ENCODE measurements around the gene SBF2.

The SBF2 gene

DNA sequence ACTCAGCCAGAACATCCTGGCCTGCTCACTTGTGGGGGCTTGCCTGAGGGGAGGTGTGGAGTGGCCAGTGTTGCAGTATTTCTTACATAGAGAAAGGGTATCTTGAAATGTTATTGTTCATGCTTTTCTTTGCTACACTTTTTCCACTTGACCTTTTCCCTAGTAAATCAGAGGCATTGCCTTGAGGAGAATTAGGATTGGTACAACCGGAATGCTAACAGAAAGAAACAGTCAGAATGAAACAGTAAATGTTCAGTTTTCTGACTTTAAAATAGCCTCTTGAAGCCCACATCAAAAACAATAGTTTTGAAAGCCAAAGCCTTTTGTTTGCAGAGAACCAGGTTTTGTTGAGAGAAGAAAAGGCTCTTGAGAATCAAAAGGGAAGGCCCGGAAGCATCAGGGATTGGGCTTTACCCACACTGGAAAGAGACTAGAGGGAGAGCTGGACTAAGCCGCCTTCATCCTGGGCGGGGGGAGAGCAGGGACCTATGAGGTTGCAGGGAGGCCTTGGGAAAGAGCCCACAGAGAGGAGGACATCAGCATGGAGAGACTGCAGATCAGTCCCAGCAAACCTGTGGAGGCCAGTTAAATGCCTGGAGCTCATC is 23.2 kb upstream of the SBF2 start:
- DNase-seq = no peak

GRCh38 chr11:10315083-10315482 is 21.1 kb upstream of the SBF2 start:
- DNase-seq = no peak

- no peak for DNase-seq
Observed at GRCh38 chr11:10314199-10315072, 20.4 kb upstream of the SBF2 start.

DNA sequence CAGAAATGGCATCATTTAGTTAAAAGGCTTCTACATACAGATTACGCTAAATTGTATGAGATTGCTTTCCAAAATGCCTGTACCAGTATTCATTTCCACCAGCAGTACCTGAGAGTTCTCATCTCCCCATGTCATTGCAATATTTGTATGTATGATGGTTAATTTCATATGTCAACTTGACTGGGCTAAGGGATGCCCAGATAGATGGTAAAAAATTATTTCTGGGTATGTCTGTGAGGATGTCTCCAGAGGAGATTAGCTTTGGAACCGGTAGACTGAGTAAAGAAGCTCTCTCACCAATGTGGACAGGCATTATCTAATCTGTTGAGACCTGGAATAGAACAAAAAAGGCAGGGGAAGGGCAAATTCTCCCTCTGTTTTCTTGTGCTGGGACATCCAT is 17.8 kb upstream of the SBF2 start:
- no peak for DNase-seq

DNA sequence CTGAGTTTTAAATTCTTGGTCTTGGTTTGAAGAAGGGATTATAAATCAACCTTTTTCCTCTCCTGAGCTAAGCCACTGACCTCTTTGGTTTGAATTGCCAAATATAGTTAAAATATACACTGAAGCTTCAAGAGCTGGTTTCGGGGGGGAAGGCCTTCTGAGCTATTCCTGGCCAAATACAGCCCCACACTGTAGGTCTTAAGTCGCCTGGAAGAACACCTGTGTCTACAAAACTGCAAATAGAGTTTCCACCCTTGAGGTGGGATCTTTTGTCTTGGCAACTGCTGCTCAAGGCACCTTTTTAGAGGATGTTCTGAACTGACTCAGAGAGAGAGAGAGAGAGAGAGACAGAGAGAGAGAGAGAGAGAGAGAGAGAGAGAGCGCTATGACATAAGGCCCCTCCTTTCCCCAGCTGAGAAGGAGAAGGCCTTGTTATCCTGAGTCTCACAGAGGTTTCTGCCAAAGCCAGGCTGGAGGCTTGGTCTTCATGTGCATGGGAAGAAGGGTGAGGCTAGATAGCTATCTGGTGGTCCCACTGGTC is 16.4 kb upstream of the SBF2 start:
- peak; percentile 34 for DNase-seq

DNA sequence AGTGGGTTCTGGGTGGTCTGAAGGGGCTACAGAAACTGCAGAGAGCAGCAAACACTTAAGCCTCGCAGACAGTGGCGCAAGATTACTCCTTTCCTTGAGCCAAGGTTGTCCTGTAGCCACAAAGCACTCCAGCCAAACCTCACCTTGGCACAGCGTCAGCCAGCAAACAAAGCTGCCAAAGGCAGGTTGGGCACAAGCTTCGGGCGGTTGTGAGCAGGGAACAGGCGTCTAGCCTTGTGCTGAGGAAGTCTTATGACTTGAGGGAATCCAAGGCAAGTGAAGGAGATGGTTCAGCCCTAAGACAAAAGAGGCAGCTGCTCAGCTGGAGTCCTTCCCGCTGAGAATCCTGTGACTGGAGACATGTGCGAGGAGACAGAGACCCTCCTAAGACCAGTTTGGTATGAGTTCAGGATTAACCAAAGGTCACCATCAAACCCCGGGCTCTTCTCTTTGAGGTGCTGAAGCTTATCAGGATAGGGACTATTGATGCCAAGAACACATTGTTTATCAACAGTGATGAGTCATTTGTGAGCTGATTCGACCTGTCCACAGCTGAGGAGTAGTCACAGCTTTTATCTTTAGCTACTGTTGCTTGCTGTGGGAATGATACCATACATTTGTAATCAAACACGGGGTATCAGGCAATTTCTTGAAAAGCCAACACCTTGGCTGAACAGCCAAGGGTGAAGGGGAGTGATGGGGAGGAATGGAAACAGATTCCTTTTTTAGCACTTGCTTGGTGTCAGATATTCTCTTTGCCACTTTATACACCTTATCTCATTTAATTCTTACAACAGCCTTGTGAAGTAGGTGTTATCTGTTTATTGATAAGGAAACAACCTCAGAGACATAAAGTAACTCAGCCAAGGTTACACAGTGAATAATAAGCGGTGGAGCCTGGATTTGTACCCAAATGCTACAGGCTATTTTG is 15.4 kb upstream of the SBF2 start:
- peak; percentile 71 for DNase-seq

DNA sequence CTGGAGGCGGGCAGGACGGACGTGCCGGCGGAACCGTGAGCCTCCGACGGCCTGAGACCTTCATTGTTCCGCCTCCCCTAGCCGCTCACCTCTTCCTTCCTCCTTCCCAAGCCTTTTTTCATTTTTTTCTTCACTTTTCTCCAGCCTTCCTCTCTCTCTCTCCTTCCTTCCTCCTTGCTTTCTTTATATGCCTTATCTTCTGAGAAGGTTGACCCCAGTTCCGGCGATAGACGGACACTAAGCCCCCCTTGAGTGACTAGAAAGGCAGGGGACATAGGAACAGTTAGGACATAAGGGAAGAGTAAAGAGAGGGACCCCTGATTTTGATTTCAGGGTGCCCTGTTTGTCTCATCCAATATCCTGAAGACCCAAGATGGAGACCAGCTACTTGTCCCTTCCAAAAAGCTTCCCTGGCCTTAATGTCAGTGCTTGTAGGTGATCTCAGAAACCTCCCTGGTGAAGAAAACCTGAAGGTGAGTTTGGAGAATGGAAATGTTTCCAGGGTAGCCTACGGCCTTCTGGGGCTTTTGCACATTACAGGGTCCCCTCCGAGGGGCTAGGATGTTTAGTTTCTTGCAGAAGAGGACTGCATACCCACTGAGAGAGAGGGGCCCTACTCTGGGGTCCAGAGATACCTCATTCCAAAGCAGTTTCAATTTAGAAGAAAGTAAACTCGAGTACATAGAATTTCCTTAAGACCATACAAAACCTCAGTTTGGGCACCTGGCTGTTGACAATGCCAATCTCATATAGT is 14.4 kb upstream of the SBF2 start:
- DNase-seq = peak; percentile 46

- DNase-seq = peak; percentile 97
Observed at GRCh38 chr11:10307400-10308200, 13.6 kb upstream of the SBF2 start.

DNA sequence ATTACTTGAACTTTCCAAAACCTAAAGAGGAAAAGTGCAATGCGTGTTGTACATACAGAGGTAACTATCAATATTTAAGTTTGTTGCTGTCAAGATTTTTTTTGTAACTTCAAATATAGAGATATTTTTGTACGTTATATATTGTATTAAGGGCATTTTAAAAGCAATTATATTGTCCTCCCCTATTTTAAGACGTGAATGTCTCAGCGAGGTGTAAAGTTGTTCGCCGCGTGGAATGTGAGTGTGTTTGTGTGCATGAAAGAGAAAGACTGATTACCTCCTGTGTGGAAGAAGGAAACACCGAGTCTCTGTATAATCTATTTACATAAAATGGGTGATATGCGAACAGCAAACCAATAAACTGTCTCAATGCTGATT is 13.0 kb upstream of the SBF2 start:
- DNase-seq = no peak

- no peak for DNase-seq
Observed at GRCh38 chr11:10305964-10306918, 12.2 kb upstream of the SBF2 start.

GRCh38 chr11:10305262-10305963 is 11.4 kb upstream of the SBF2 start:
- DNase-seq = no peak

DNA sequence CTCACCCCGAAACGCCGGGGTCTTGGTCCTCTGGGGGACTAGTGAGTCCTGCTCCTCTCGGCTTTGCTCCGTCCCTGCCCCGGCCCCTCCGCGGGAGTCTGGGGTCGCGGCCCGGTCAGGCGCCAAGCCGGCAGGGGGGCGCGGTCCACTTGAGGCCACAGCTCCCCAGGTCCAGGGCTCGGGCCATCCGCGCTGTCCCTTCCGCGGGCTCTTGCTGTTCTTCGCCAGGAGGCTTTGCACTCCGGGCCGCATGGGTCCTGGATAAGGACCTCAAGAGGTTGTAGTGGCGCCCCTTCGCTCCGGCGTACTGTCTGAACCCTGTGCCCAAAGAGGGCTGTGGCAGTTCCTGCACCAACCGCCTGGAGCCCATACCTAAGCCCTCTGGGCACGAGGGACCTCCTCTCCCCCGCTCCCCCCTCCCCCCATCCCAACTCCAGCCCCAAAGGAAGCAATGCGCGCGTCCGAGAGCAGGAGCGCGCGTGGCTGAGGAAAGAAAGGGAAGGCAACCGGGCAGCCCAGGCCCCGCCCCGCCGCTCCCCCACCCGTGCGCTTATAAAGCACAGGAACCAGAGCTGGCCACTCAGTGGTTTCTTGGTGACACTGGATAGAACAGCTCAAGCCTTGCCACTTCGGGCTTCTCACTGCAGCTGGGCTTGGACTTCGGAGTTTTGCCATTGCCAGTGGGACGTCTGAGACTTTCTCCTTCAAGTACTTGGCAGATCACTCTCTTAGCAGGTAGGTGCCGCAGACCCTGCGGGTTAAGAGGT is 10.7 kb upstream of the SBF2 start, which contains the start of gene ADM:
TSS of gene ADM (plus strand) at position 579 of the 767 bp plus-strand sequence. CDS start 628 bp downstream, outside the sequence.
- peak; percentile 97 for DNase-seq

DNA sequence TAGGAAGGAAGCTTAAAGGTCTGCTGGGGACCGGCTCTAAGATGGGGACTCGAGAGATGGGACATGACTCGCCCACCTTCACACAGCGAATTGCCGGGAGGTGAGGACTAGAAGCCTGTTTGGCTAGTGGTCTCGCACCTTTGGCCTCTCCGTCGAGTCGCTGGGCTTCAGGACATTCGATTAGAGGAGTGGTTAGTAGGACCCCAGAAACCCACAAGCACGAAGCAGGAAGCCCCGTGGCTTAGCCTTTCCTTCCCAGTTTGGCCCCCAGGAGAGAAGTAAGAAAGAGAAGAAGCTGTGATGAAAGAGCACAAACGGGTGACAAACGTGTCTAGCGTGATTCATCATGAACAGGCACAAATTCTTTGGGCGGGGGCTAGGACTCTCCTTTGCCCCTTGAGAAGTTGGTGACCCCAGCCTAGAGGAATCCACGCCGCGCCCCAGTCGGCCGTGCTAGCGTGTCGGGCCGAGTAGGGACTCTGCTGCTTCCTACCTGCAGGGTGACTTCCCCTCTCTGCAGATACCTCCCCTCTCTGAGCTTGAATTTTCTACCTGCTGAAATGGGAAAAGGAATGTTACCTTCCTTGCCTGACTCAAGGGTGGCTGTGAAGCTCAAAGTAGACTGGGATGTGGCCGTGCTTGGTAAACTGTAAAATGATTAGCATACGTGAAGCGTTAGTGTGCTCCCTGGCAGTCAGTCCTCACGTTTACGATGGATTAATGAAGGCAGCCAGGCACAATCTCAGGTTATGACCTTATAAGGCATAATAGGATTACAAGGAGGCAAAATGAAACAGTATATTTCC is 9.7 kb upstream of the SBF2 start:
- DNase-seq = peak; percentile 90

GRCh38 chr11:10302744-10303557 is 8.9 kb upstream of the SBF2 start:
- DNase-seq = peak; percentile 77

GRCh38 chr11:10302359-10302743 is 8.3 kb upstream of the SBF2 start:
- no peak for DNase-seq

DNA sequence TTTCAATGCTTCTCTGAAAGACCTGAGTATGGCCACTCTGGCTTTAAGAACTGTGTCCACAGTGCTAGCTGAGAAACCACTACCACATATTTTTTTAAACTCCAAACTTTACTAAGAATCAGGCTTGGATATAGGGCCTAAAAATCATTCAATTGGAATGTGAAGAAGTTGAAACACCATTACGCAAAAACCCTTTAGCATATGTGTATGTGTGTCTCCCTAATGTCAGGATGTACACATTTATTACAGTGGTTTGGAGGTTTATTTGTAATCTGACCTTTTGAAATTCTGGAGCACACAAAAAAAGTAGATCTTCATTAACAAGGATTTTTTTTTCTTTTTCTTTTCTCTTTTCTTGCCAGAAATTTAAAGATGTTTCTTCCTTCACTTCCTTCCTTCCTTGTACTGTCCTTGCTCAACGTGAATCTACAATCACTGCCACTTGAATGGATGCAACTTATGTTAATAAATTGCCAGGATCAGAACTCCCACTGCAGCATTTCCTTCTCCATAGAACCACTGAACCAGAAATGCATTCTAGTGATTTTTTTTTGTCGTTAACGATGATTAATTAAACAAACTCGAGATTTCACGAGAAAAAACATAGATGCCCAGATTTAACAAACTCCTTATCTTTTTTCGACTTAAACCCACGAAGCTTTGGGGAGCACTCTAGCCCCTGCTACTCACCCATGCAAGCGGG is 7.8 kb upstream of the SBF2 start:
- DNase-seq = peak; percentile 91

Measured in EL (cell line).